Measurements from ENCODE around the gene CSMD2.

GRCh38 chr1:33610391-33610790 is 554.6 kb downstream of the CSMD2 start:
- TF ChIP-seq, protein P1, sequence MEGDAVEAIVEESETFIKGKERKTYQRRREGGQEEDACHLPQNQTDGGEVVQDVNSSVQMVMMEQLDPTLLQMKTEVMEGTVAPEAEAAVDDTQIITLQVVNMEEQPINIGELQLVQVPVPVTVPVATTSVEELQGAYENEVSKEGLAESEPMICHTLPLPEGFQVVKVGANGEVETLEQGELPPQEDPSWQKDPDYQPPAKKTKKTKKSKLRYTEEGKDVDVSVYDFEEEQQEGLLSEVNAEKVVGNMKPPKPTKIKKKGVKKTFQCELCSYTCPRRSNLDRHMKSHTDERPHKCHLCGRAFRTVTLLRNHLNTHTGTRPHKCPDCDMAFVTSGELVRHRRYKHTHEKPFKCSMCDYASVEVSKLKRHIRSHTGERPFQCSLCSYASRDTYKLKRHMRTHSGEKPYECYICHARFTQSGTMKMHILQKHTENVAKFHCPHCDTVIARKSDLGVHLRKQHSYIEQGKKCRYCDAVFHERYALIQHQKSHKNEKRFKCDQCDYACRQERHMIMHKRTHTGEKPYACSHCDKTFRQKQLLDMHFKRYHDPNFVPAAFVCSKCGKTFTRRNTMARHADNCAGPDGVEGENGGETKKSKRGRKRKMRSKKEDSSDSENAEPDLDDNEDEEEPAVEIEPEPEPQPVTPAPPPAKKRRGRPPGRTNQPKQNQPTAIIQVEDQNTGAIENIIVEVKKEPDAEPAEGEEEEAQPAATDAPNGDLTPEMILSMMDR (IDR thresholded peaks at IDR 0.05) = no peak
- TF ChIP-seq EP300 (IDR thresholded peaks at IDR 0.05) (no peak), POLR2A (IDR thresholded peaks at IDR 0.05) (no peak)
